ENCODE results near the gene MCRS1.
A peak's percentile ranks its signal among the peaks of the same experiment; 100 is the strongest.

Gene MCRS1

DNA sequence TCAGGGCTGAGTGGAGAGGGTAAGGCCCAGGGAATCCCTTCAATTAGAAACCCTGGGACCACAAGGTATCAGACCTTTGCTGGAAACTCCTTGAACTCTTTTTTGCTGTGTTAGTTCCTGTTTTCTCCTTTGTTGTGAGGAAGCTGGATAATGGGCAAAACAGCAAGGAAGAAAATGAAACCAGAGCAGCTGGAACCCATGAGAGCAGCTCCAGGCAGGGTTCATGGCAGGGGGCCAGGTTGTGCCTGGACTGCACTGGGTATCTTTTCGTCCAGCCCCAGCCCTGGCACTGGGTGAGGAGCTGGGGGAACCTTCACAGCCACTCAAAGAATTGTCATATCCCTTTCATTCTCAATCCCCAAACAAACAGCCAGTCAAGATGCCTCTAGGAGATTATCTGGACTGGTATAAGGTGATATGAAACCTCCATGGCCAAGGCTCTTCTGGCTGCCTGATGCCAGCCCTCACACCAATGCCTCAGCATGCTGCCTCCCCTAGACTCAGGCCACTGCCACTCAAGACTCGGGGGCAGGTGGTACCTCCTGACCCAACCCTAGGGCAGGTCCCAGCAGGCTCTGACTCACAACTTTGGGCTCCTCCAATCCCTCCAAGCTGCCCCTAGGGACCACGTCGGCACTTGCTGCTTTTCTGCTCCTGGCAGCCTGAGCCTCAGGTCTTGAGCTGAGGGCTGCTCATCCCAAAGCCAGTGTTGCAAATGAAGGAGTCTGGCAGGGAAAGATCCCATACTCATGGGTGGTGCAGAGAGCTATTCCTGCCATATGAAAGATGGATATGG, 21.0 kb upstream of the MCRS1 start:
- Mint-ChIP-seq H3K27me3 (ENCODE audit: low read depth, poor library complexity) (peaks cover 3% of the 10 kb centered on the region), H3K4me1 (peaks cover 11% of the 10 kb centered on the region), H3K9me3 (peaks cover 24% of the 10 kb centered on the region), H3K4me3 (no peak overlapping the region), H3K27ac (no peak overlapping the region), H3K36me3 (ENCODE audit: low read depth) (peaks cover 59% of the 10 kb centered on the region)
- TF ChIP-seq, protein P1, sequence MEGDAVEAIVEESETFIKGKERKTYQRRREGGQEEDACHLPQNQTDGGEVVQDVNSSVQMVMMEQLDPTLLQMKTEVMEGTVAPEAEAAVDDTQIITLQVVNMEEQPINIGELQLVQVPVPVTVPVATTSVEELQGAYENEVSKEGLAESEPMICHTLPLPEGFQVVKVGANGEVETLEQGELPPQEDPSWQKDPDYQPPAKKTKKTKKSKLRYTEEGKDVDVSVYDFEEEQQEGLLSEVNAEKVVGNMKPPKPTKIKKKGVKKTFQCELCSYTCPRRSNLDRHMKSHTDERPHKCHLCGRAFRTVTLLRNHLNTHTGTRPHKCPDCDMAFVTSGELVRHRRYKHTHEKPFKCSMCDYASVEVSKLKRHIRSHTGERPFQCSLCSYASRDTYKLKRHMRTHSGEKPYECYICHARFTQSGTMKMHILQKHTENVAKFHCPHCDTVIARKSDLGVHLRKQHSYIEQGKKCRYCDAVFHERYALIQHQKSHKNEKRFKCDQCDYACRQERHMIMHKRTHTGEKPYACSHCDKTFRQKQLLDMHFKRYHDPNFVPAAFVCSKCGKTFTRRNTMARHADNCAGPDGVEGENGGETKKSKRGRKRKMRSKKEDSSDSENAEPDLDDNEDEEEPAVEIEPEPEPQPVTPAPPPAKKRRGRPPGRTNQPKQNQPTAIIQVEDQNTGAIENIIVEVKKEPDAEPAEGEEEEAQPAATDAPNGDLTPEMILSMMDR (IDR thresholded peaks at IDR 0.05), result no peak
- DNase-seq, result no peak

DNA sequence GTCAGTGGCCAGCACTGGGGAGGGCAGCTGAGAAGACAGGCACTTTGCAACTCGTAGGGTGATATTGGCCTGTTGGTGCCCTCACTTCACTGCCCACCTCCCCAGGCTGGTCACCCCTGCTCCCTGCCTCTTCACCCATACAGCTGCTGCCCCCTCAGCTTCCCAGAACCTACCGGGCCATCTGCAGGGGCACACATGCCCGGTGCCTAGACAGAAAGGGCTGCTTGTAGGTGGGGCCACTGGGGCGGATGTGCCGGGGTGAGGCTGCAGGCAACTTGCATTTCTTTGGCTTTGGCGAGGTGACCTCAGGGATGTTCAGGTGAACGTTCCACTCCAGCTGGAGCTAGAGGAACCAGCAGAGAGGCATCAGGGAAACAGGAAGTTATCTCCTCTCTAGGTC, 20.3 kb upstream of the MCRS1 start:
- H3K4me3 Mint-ChIP-seq, result no peak overlapping the region
- DNase-seq, result no peak
- peaks cover 14% of the 10 kb centered on the region for H3K4me1 Mint-ChIP-seq
- H3K9me3 Mint-ChIP-seq, result peaks cover 24% of the 10 kb centered on the region
- H3K27me3 Mint-ChIP-seq (ENCODE audit: low read depth, poor library complexity), result peaks cover 3% of the 10 kb centered on the region
- TF ChIP-seq, protein P1 (IDR thresholded peaks at IDR 0.05), result no peak
- H3K36me3 Mint-ChIP-seq (ENCODE audit: low read depth), result peaks cover 54% of the 10 kb centered on the region
- H3K27ac Mint-ChIP-seq, result no peak overlapping the region

DNA sequence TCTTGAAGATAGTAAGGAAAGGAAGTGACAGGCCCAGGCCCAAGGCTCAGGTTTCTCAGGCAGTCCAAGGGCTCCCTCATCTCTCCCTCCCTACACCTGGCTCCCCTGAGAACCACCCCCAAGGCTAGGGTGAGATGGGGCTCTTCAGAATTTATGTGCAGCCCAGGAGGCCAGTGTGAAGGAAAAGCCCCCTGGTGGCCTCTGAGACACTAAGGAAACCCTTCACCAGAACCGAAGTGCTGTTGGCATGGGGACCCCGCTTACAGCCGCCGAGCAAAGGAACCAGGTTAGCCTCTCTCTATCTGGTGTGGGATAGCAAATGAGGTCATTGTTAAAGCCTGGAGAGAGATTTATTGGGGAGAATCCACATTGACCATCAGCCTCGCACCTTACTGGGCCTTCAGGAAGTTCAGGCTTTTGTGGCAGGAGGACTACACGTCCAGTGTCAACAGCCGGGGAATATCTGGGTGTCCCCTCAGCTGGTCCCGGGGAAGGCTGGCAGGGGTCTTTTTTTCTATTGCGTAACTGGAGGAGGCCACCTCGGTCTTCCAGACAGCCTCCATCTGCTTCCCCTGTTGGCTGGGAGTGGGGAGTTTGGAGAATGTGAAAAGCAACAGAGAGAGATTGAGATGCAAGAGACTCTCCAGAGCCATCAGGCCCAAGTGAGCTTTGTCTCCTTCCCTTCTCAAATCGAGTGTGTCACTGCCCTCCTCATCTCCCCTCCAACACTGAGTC, 19.4 kb upstream of the MCRS1 start:
- peaks cover 3% of the 10 kb centered on the region for H3K27me3 Mint-ChIP-seq (ENCODE audit: low read depth, poor library complexity)
- TF ChIP-seq, protein P1 (IDR thresholded peaks at IDR 0.05), result no peak
- no peak overlapping the region for H3K4me3 Mint-ChIP-seq
- DNase-seq, result no peak
- peaks cover 45% of the 10 kb centered on the region for H3K36me3 Mint-ChIP-seq (ENCODE audit: low read depth)
- H3K9me3 Mint-ChIP-seq, result peaks cover 19% of the 10 kb centered on the region
- no peak overlapping the region for H3K27ac Mint-ChIP-seq
- H3K4me1 Mint-ChIP-seq, result peaks cover 19% of the 10 kb centered on the region

DNA sequence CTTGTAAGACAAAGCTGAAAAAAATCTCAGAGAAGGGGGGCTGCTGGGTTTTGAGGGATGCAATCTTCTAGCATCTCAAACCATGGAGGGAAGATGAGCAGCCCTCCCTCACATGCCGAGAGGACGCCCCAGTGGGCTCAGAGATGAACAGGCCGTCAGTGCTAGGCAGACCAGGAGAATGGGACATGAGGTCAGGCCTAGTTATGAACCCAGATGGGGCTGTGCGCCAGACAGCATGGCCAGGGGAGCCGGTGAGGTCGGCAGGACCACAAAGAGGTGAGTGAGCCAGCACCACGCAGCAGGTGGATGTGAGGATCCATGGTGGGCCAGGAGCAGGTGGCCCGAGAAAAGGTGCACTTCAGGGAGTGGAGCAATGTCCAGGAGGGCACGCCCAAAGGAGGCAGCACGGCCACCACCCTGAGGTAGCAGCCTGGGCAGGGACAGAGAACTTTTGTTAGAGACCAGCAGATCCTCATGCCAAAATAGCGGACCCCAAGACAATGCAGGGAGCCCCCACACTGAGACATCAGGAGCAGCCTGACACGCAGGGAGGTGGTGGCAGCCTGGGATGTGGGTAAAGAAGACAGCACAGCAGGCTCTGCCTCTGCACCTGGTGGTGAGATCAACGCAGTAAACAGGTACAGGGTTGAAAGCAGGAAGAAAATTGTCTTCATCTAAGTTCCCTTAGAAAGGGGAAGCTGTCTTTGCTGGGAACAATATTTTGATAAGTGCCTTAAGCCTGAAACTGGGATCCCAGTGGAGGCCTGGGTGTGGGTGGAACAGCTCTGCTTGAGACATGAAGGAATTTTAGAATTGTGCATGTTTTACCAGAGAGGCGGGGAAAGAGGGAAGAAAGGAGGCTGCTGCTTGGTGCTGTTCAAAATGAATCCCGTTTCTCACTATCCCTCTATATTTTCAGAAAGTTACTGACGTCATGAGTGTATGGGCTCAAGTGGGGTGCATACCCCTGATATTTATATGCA, 17.8 kb upstream of the MCRS1 start:
- no peak overlapping the region for H3K4me3 Mint-ChIP-seq
- H3K27ac Mint-ChIP-seq, result no peak overlapping the region
- no peak for DNase-seq
- peaks cover 7% of the 10 kb centered on the region for H3K9me3 Mint-ChIP-seq
- peaks cover 32% of the 10 kb centered on the region for H3K36me3 Mint-ChIP-seq (ENCODE audit: low read depth)
- peaks cover 3% of the 10 kb centered on the region for H3K27me3 Mint-ChIP-seq (ENCODE audit: low read depth, poor library complexity)
- TF ChIP-seq, protein P1 (IDR thresholded peaks at IDR 0.05), result no peak
- peaks cover 35% of the 10 kb centered on the region for H3K4me1 Mint-ChIP-seq

DNA sequence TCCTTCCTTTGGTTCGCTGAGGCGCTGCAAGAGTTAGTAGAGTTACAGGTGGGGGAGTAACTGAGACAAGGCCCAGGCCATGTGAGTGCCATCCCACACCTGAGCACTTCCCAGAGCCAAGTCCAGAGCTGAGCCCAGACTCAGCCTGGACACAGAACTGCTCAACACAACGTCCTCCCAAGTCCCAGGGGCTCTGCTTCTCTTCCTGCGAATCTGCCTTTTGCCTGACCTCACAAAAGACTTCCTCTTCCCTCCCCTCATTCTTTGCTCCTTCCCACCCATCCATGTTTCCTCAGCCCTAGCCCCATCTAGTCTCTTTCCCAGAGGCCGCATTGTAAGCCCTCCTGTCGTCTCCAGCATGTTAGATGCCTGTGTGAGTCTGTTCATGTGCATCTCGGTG, 16.6 kb upstream of the MCRS1 start:
- Mint-ChIP-seq H3K27me3 (ENCODE audit: low read depth, poor library complexity) (peaks cover 3% of the 10 kb centered on the region), H3K4me3 (peak overlapping the region; percentile 11), H3K4me1 (peaks cover 47% of the 10 kb centered on the region), H3K27ac (peak overlapping the region; percentile 70), H3K36me3 (ENCODE audit: low read depth) (peaks cover 24% of the 10 kb centered on the region), H3K9me3 (no peaks in the 10 kb centered on the region)
- no peak for DNase-seq
- TF ChIP-seq, protein P1 (IDR thresholded peaks at IDR 0.05), result no peak

Measured in nephron progenitor cell (in vitro differentiated cells).